Kidney (tissue), 22 donors: Measurements from ENCODE around the gene DERL2. TPM values are rescaled to one million over a fixed set of nuclear protein-coding genes. Genes with fewer than 3 reads are reported as not detected.

Experiments
- DNase-seq, 5 donors: peaks; one replicate each; pipeline ENCODE4 v3.0.0-alpha.2; 2013 to 2020
- FAIRE-seq: peaks from 2 replicates; lab custom pipeline; 2012; peaks lifted over from hg19 to GRCh38; lab: Jason Lieb, UNC
- H3K27ac ChIP-seq, 2 donors: one replicate each; pipeline ENCODE4 v1.7.0; 2013; ENCODE audit warnings: low read depth in 2 of 2, low read length in 2 of 2, inconsistent platforms in 1 of 2
- H3K27me3 ChIP-seq: one replicate; pipeline ENCODE4 v1.7.1; 2013; ENCODE audit warnings: low read length, inconsistent platforms; ENCODE audit not compliant: control insufficient read depth, insufficient read depth
- H3K36me3 ChIP-seq, 3 donors: one replicate each; pipeline versions ENCODE4 v1.7.0 to v1.7.1; 2013; ENCODE audit warnings: low read length in 3 of 3, control low read depth in 1 of 3, inconsistent platforms in 1 of 3; ENCODE audit not compliant: insufficient read depth in 3 of 3, control insufficient read depth in 2 of 3
- H3K4me1 ChIP-seq, 3 donors: one replicate each; pipeline versions ENCODE4 v1.7.0 to v1.7.1; 2013; ENCODE audit warnings: low read length in 3 of 3, inconsistent platforms in 1 of 3, low read depth in 1 of 3; ENCODE audit not compliant: control insufficient read depth in 2 of 3, insufficient read depth in 2 of 3
- H3K4me3 ChIP-seq, 3 donors: one replicate each; pipeline versions ENCODE4 v1.7.0 to v1.8.1; 2013; ENCODE audit warnings: low read length in 3 of 3, control low read depth in 1 of 3, inconsistent platforms in 1 of 3
- H3K9ac ChIP-seq, 3 donors: one replicate each; pipeline versions ENCODE4 v1.7.0 to v1.7.1; 2013; ENCODE audit warnings: low read length in 3 of 3, control low read depth in 1 of 3, inconsistent platforms in 1 of 3
- H3K9me3 ChIP-seq, 3 donors: one replicate each; pipeline versions ENCODE4 v1.7.0 to v1.7.1; 2013; ENCODE audit warnings: low read length in 3 of 3, control low read depth in 1 of 3, inconsistent platforms in 1 of 3; ENCODE audit not compliant: control insufficient read depth in 2 of 3, insufficient read depth in 1 of 3
- intact Hi-C: fragments of 100-400 bp; cut with DNase I; formaldehyde crosslinking; loops from one replicate; pipeline ENCODE4 v1.11.1; 2022
- long read RNA-seq, 10 donors: library from polyadenylated mRNA in 1 of 10; unstranded in 1 of 10; transcript quantifications; one replicate each; pipeline ENCODE4 v2.0.0 and lab custom pipeline, GENCODE V29; 2021 to 2026
- polyA plus RNA-seq: library from polyadenylated mRNA; stranded (reverse); fragments of 350-450 nt; fragmentation: Illumina TruSeq; extraction: RNeasy Lipid Tissue Mini Kit (QIAGEN cat#74804); gene quantifications from one replicate; pipeline ENCODE4 v1.2.3, GENCODE V29; 2014; ENCODE audit warnings: low read depth, low replicate concordance; ENCODE audit not compliant: insufficient read depth
- total RNA-seq: library from RNA; stranded (reverse); fragmentation: NEBNext Ultra II Directional; extraction: Animal tissue kit (Norgen Biotek cat#: 25700); gene quantifications from one replicate; pipeline ENCODE4 v1.2.1, GENCODE V29; 2021
- TF ChIP-seq, protein P1 (sequence below): IDR thresholded peaks from 3 replicates; pipeline ENCODE4 v1.5.1; 2012; ENCODE audit warnings: mild to moderate bottlenecking, moderate library complexity, borderline replicate concordance; ENCODE audit not compliant: insufficient read depth; ENCODE audit errors: extremely low read depth
- donor health status: control.
- donor health status: control.
- donor health status: control.
- donor health status: control.
- donor health status: control.
- donor health status: DM: yes; HTN: yes; CAD: no.
- donor health status: Normal renal cell carcinoma (clear cell type).

The DERL2 gene
- 71.5 TPM for total RNA-seq
- polyA plus RNA-seq, result 96.0 TPM
- long read RNA-seq, donor 1, full-length matches to known transcripts, result 18 of 18 reads
- long read RNA-seq, donor 1, partial matches to known transcripts, result 0 of 18 reads
- long read RNA-seq, donor 1, other reads (novel, unspliced or antisense), result 0 of 18 reads
- long read RNA-seq, donor 2, full-length matches to known transcripts, result 25 of 25 reads
- long read RNA-seq, donor 2, partial matches to known transcripts, result 0 of 25 reads
- long read RNA-seq, donor 2, other reads (novel, unspliced or antisense), result 0 of 25 reads
- long read RNA-seq, donor 3, full-length matches to known transcripts, result 33 of 33 reads
- long read RNA-seq, donor 3, partial matches to known transcripts, result 0 of 33 reads
- long read RNA-seq, donor 3, other reads (novel, unspliced or antisense), result 0 of 33 reads
- long read RNA-seq, donor 4, full-length matches to known transcripts, result 16 of 68 reads
- long read RNA-seq, donor 4, partial matches to known transcripts, result 39 of 68 reads
- long read RNA-seq, donor 4, other reads (novel, unspliced or antisense), result 13 of 68 reads
- long read RNA-seq, donor 5, full-length matches to known transcripts, result 1 of 1 reads
- long read RNA-seq, donor 5, partial matches to known transcripts, result 0 of 1 reads
- long read RNA-seq, donor 5, other reads (novel, unspliced or antisense), result 0 of 1 reads
- long read RNA-seq, donor 6, full-length matches to known transcripts, result 69 of 79 reads
- long read RNA-seq, donor 6, partial matches to known transcripts, result 5 of 79 reads
- long read RNA-seq, donor 6, other reads (novel, unspliced or antisense), result 5 of 79 reads
- long read RNA-seq, donor 7, full-length matches to known transcripts, result 38 of 54 reads
- long read RNA-seq, donor 7, partial matches to known transcripts, result 2 of 54 reads
- long read RNA-seq, donor 7, other reads (novel, unspliced or antisense), result 14 of 54 reads
- long read RNA-seq, donor 8, full-length matches to known transcripts, result 26 of 26 reads
- long read RNA-seq, donor 8, partial matches to known transcripts, result 0 of 26 reads
- long read RNA-seq, donor 8, other reads (novel, unspliced or antisense), result 0 of 26 reads
- long read RNA-seq, donor 9, full-length matches to known transcripts, result 11 of 16 reads
- long read RNA-seq, donor 9, partial matches to known transcripts, result 5 of 16 reads
- long read RNA-seq, donor 9, other reads (novel, unspliced or antisense), result 0 of 16 reads
- long read RNA-seq, donor 10, full-length matches to known transcripts, result 22 of 22 reads
- long read RNA-seq, donor 10, partial matches to known transcripts, result 0 of 22 reads
- long read RNA-seq, donor 10, other reads (novel, unspliced or antisense), result 0 of 22 reads

GRCh38 chr17:5485270-5486205 is at the start of gene DERL2:
DERL2 (minus strand) TSS chr17:5486178; CDS start chr17:5486161, 17 bp downstream.
- FAIRE-seq, result no peak
- H3K27ac ChIP-seq, result peak within 1 kb of the TSS; percentile 100
- DNase-seq, result peak in 1 of 5 donors; percentile 43
- peaks cover 4 to 22% (median 20%) of the 10 kb centered on the region in 3 donors for H3K36me3 ChIP-seq
- intact Hi-C loops, result no loop called here
- H3K27me3 ChIP-seq, result no peaks in the 10 kb centered on the region
- no peaks in the 10 kb centered on the region for H3K9me3 ChIP-seq
- peaks cover 0 to 11% (median 5%) of the 10 kb centered on the region in 3 donors for H3K4me1 ChIP-seq
- H3K9ac ChIP-seq, result peak within 1 kb of the TSS; percentile 90 to 98 (median 98)
- TF ChIP-seq, protein P1, sequence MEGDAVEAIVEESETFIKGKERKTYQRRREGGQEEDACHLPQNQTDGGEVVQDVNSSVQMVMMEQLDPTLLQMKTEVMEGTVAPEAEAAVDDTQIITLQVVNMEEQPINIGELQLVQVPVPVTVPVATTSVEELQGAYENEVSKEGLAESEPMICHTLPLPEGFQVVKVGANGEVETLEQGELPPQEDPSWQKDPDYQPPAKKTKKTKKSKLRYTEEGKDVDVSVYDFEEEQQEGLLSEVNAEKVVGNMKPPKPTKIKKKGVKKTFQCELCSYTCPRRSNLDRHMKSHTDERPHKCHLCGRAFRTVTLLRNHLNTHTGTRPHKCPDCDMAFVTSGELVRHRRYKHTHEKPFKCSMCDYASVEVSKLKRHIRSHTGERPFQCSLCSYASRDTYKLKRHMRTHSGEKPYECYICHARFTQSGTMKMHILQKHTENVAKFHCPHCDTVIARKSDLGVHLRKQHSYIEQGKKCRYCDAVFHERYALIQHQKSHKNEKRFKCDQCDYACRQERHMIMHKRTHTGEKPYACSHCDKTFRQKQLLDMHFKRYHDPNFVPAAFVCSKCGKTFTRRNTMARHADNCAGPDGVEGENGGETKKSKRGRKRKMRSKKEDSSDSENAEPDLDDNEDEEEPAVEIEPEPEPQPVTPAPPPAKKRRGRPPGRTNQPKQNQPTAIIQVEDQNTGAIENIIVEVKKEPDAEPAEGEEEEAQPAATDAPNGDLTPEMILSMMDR, result no peak
- H3K4me3 ChIP-seq, result peak within 1 kb of the TSS; percentile 94 to 97 (median 95)

DNA sequence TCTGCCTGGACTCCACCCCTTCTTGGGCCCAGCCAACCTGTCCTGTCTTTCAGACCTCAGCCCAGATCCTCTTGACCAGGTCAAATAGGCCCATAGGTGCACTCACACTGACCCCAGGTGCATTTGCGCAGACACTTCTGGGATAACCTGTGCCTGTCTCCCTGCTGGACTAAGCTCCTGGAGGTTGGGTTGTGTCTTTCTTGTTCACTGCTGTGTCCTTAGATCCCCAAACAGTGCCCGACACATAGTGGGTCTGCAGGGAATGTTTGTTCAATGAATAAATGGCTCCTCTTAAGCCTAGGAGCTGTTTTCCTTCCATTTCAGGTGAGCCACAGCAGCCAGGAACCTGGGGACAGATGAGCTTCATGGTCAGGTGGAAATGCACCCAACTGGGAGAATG is 49.5 kb upstream of the DERL2 start:
- Histone ChIP-seq H3K36me3 (no peaks in the 10 kb centered on the region), H3K27ac (no peak overlapping the region), H3K4me1 (no peaks in the 10 kb centered on the region), H3K27me3 (no peaks in the 10 kb centered on the region), H3K9me3 (no peaks in the 10 kb centered on the region), H3K4me3 (no peak overlapping the region), H3K9ac (no peak overlapping the region)
- no peak for DNase-seq
- intact Hi-C loops, result no loop called here
- FAIRE-seq, result no peak
- TF ChIP-seq, protein P1, result no peak
